PC-3 (cell line): ENCODE results near the gene CMTM5. TPM values are rescaled to one million over a fixed set of nuclear protein-coding genes. Genes with fewer than 3 reads are reported as not detected.

Experiments used
- ATAC-seq: fragments of 200-7000 bp; cut with Tn5 transposase; 2 replicates; pipeline ENCODE4 v1.9.1; 2020; ENCODE audit warnings: mild to moderate bottlenecking, moderate library complexity
- BruUV-seq: library from RNA; stranded (reverse); fragments of 400-500 nt; replicated peaks from 2 replicates; lab custom pipeline; 2021; lab: Mats Ljungman, UMichigan
- CTCF ChIA-PET: fragments of 300-600 bp; sonication (Branson Sonifier 250); formaldehyde crosslinking; loops from one replicate; lab custom pipeline; 2022; ENCODE audit warnings: antibody characterized with exemption; lab: Charles Lee
- POLR2A ChIA-PET: fragments of 300-600 bp; sonication (Branson Sonifier 250); formaldehyde crosslinking; loops from one replicate; lab custom pipeline; 2022; ENCODE audit warnings: antibody characterized with exemption; ENCODE audit not compliant: unreplicated experiment; lab: Charles Lee
- DNase-seq: peaks from one replicate; pipeline ENCODE4 v3.0.0-alpha.2; 2015
- H2AFZ ChIP-seq: fragments of 300-600 bp; sonication (generic); 2 replicates; pipeline ENCODE4 v1.6.0; 2016; ENCODE audit warnings: antibody characterized with exemption, low read length
- H3F3A ChIP-seq: fragments of 300-600 bp; sonication (generic); one replicate; pipeline ENCODE4 v1.6.0; 2017; ENCODE audit warnings: antibody characterized with exemption, low read length, control low read depth, mild to moderate bottlenecking; ENCODE audit not compliant: unreplicated experiment
- H3K27ac ChIP-seq: fragments of 300-600 bp; sonication (generic); 2 replicates; pipeline ENCODE4 v1.5.1; 2016; ENCODE audit warnings: mild to moderate bottlenecking, low read length
- H3K27me3 ChIP-seq: fragments of 300-600 bp; sonication (generic); 2 replicates; pipeline ENCODE4 v1.6.1; 2016; ENCODE audit warnings: low read length, mixed read lengths
- H3K36me3 ChIP-seq: fragments of 300-600 bp; sonication (generic); 2 replicates; pipeline ENCODE4 v1.6.1; 2016; ENCODE audit warnings: low read depth, mixed run types, low read length, mixed read lengths
- H3K4me1 ChIP-seq: fragments of 300-600 bp; sonication (generic); 2 replicates; pipeline ENCODE4 v1.5.1; 2016; ENCODE audit warnings: low read length; ENCODE audit not compliant: insufficient read depth
- H3K4me2 ChIP-seq: fragments of 300-600 bp; sonication (generic); 2 replicates; pipeline ENCODE4 v1.6.0; 2016; ENCODE audit warnings: low read length
- H3K4me3 ChIP-seq: fragments of 300-600 bp; sonication (generic); 2 replicates; pipeline ENCODE4 v1.5.1; 2016; ENCODE audit warnings: mild to moderate bottlenecking, low read length, mixed read lengths
- H3K79me2 ChIP-seq: fragments of 300-600 bp; sonication (generic); 2 replicates; pipeline ENCODE4 v1.6.1; 2017; ENCODE audit warnings: low read length, mixed read lengths
- H3K9ac ChIP-seq: fragments of 300-600 bp; sonication (generic); 2 replicates; pipeline ENCODE4 v1.6.0; 2016; ENCODE audit warnings: mild to moderate bottlenecking, low read length
- H3K9me2 ChIP-seq: fragments of 300-600 bp; sonication (generic); replicated peaks from 2 replicates; pipeline ENCODE4 v1.6.1; 2016; ENCODE audit warnings: mixed run types, low read length, mixed read lengths
- H3K9me3 ChIP-seq: fragments of 300-600 bp; sonication (generic); 2 replicates; pipeline ENCODE4 v1.6.1; 2016; ENCODE audit warnings: low read length, mixed read lengths
- H4K20me1 ChIP-seq: fragments of 300-600 bp; sonication (generic); 2 replicates; pipeline ENCODE4 v1.6.1; 2016; ENCODE audit warnings: low read length, mixed read lengths
- CTCF ChIP-seq: fragments of 300-600 bp; sonication (generic); conservative IDR thresholded peaks from 2 replicates; pipeline ENCODE4 v1.5.1; 2017; ENCODE audit warnings: antibody characterized with exemption, low read depth, mild to moderate bottlenecking, low read length
- EZH2 ChIP-seq: fragments of 300-600 bp; sonication (generic); IDR thresholded peaks from one replicate; pipeline ENCODE4 v1.6.1; 2017; ENCODE audit warnings: antibody characterized with exemption, mild to moderate bottlenecking, low read length; ENCODE audit not compliant: unreplicated experiment
- EZH2phosphoT487 ChIP-seq: fragments of 300-600 bp; sonication (generic); IDR thresholded peaks from 2 replicates; pipeline ENCODE4 v1.6.1; 2018; ENCODE audit warnings: mild to moderate bottlenecking, antibody characterized with exemption, low read length, borderline replicate concordance
- intact Hi-C: fragments of 100-400 bp; cut with micrococcal nuclease; formaldehyde crosslinking; loops from 2 replicates; pipeline ENCODE4 v1.9.0; 2023
- total RNA-seq: library from RNA; depleted of rRNA; stranded (reverse); fragments of >200 nt; gene quantifications from 2 replicates; pipeline ENCODE4 v1.2.3, GENCODE V29; 2014

CMTM5 gene
- total RNA-seq, 1 experiment from 2014 or later, result not detected

- ChIA-PET CTCF (interaction anchor here (0.9 kb wide), 1 partner anchor 9 kb away, joined by 3 read pairs; no protein-coding TSS in a partner anchor), POLR2A (no interaction called here)
- H3F3A ChIP-seq, result no peaks in the 10 kb centered on the region
- peak within 1 kb of the TSS; percentile 70 for H3K4me3 ChIP-seq
- peak within 1 kb of the TSS; percentile 85 for H2AFZ ChIP-seq
- peak within 1 kb of the TSS; percentile 91 for H3K4me2 ChIP-seq
- no peak within 1 kb of the TSS for H3K27ac ChIP-seq
- no peaks in the 10 kb centered on the region for H3K9me3 ChIP-seq
- no peaks in the 10 kb centered on the region for H3K4me1 ChIP-seq
- no peak within 1 kb of the TSS for H3K9ac ChIP-seq
- intact Hi-C loops, result no loop called here
- no peaks in the 10 kb centered on the region for H3K79me2 ChIP-seq
- H4K20me1 ChIP-seq, result no peaks in the 10 kb centered on the region
- peaks cover 48% of the 10 kb centered on the region for H3K27me3 ChIP-seq
- no peaks in the 10 kb centered on the region for H3K9me2 ChIP-seq
- no TSS peak for BruUV-seq
- ATAC-seq, result peak; percentile 96
- TF ChIP-seq CTCF, result no peak
- TF ChIP-seq EZH2, result no peak
- TF ChIP-seq EZH2phosphoT487, result no peak
- peak; percentile 72 for DNase-seq
- no peaks in the 10 kb centered on the region for H3K36me3 ChIP-seq
Measured at GRCh38 chr14:23352506-23353432, 24.1 kb upstream of the CMTM5 start, which contains the start of gene SLC22A17. Gene SLC22A17, minus strand, starts transcription at chr14:23352887.

- no peak overlapping the region for H3K27ac ChIP-seq
- no peak overlapping the region for H3K9ac ChIP-seq
- H3F3A ChIP-seq, result no peaks in the 10 kb centered on the region
- DNase-seq (no peak), ATAC-seq (no peak)
- H3K4me2 ChIP-seq, result no peak overlapping the region
- BruUV-seq, result no TSS peak
- H3K9me3 ChIP-seq, result no peaks in the 10 kb centered on the region
- intact Hi-C loops, result no loop called here
- no peaks in the 10 kb centered on the region for H3K4me1 ChIP-seq
- no peak for TF ChIP-seq CTCF
- TF ChIP-seq EZH2, result no peak
- H3K9me2 ChIP-seq, result no peaks in the 10 kb centered on the region
- no peak overlapping the region for H3K4me3 ChIP-seq
- H3K79me2 ChIP-seq, result no peaks in the 10 kb centered on the region
- POLR2A ChIA-PET, result no interaction called here
- no peak overlapping the region for H2AFZ ChIP-seq
- H3K27me3 ChIP-seq, result peaks cover 49% of the 10 kb centered on the region
- no peaks in the 10 kb centered on the region for H4K20me1 ChIP-seq
- no peaks in the 10 kb centered on the region for H3K36me3 ChIP-seq
- CTCF ChIA-PET, result interaction anchor here (0.9 kb wide), 1 partner anchor 9 kb away, joined by 3 read pairs; no protein-coding TSS in a partner anchor
Measured at GRCh38 chr14:23353433-23353780, 23.4 kb upstream of the CMTM5 start.

GRCh38 chr14:23354990-23355389, 21.9 kb upstream of the CMTM5 start:
- DNase-seq (no peak), ATAC-seq (no peak)
- Histone ChIP-seq H4K20me1 (no peaks in the 10 kb centered on the region), H3K27ac (no peak overlapping the region), H3F3A (no peaks in the 10 kb centered on the region), H3K36me3 (no peaks in the 10 kb centered on the region), H3K79me2 (no peaks in the 10 kb centered on the region), H3K9ac (no peak overlapping the region), H2AFZ (no peak overlapping the region), H3K27me3 (peaks cover 49% of the 10 kb centered on the region), H3K9me2 (no peaks in the 10 kb centered on the region), H3K4me2 (no peak overlapping the region), H3K4me1 (no peaks in the 10 kb centered on the region), H3K4me3 (no peak overlapping the region), H3K9me3 (no peaks in the 10 kb centered on the region)
- ChIA-PET CTCF (no interaction called here), POLR2A (no interaction called here)
- no peak for TF ChIP-seq EZH2
- TF ChIP-seq EZH2phosphoT487, result no peak
- TF ChIP-seq CTCF, result no peak
- BruUV-seq, result no TSS peak
- intact Hi-C loops, result no loop called here
